Peyer's patch (tissue), 4 donors: ENCODE measurements around the gene SOWAHB.

Experiments
- POLR2A ChIP-seq, 2 donors: fragments of 450-650 bp; IDR thresholded peaks; one replicate each; pipeline ENCODE4 v1.5.1; 2017; ENCODE audit warnings: antibody characterized with exemption in 2 of 2, mild to moderate bottlenecking in 2 of 2, moderate library complexity in 2 of 2
- TF ChIP-seq, protein P1 (sequence below), 6 experiments: fragments of 450-650 bp in 4 of 6; fragments of 200-600 bp in 2 of 6; sonication (generic) in 1 of 6; IDR thresholded peaks; one replicate each; pipeline ENCODE4 v1.5.1; 2017 to 2019; ENCODE audit warnings: antibody characterized with exemption in 6 of 6, mild to moderate bottlenecking in 3 of 6, moderate library complexity in 1 of 6

DNA sequence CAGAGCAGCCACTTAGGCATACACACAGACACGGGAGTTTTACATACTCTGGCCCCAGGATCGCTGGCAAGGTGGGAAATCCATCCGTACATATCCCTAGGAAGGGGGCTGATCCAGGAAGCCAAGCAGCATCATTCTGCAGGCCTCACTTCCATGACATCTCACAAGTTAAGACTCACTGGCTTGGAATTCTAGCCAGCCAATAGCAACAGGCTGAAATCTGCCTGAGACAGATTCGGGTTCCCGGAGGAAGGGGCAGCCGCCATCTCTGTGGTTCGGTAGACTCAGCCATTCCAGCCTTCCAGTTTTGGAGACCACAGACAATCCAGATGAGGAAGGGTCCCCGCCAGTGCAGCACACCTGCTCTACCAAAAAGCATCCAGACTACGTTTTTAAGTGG, 31.3 kb downstream of the SOWAHB start:
- TF ChIP-seq, protein P1, sequence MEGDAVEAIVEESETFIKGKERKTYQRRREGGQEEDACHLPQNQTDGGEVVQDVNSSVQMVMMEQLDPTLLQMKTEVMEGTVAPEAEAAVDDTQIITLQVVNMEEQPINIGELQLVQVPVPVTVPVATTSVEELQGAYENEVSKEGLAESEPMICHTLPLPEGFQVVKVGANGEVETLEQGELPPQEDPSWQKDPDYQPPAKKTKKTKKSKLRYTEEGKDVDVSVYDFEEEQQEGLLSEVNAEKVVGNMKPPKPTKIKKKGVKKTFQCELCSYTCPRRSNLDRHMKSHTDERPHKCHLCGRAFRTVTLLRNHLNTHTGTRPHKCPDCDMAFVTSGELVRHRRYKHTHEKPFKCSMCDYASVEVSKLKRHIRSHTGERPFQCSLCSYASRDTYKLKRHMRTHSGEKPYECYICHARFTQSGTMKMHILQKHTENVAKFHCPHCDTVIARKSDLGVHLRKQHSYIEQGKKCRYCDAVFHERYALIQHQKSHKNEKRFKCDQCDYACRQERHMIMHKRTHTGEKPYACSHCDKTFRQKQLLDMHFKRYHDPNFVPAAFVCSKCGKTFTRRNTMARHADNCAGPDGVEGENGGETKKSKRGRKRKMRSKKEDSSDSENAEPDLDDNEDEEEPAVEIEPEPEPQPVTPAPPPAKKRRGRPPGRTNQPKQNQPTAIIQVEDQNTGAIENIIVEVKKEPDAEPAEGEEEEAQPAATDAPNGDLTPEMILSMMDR (IDR thresholded peaks at IDR 0.05): no peak
- no peak for TF ChIP-seq POLR2A (IDR thresholded peaks at IDR 0.05)
